A549 (cell line): Measurements from ENCODE around the gene GNAO1. TPM values are rescaled to one million over a fixed set of nuclear protein-coding genes. Genes with fewer than 3 reads are reported as not detected.

Experiments used
- ATAC-seq, 2 experiments: fragments of 200-7000 bp in 1 of 2; fragments of >200 bp in 1 of 2; cut with Nextera tagmentation in 1 of 2; cut with Tn5 transposase in 1 of 2; 3 replicates each; pipeline versions ENCODE4 v1.8.0 to v1.9.1; 2018 to 2020; ENCODE audit warnings: mild to moderate bottlenecking in 1 of 2, moderate library complexity in 1 of 2
- CTCF ChIA-PET: fragments of 300-600 bp; sonication (Branson Sonifier 250); formaldehyde crosslinking; extraction: SDS; loops from one replicate; lab custom pipeline; 2021; ENCODE audit warnings: antibody characterized with exemption, inconsistent platforms; lab: Yijun Ruan, JAX
- POLR2A ChIA-PET: fragments of 350-600 bp; formaldehyde crosslinking; extraction: SDS; loops from one replicate; lab custom pipeline; 2021; ENCODE audit warnings: antibody characterized with exemption, inconsistent platforms; lab: Yijun Ruan, JAX
- DNase-seq, 2 experiments: peaks; one replicate each; pipeline versions ENCODE4 v3.0.0 to v3.0.0-alpha.2; 2011 to 2016; ENCODE audit warnings: low read depth in 1 of 2, low spot score in 1 of 2
- FAIRE-seq: peaks from 2 replicates; lab custom pipeline; 2011; peaks lifted over from hg19 to GRCh38; lab: Jason Lieb, UNC
- H3K27ac ChIP-seq, 2 experiments: fragments of >200 bp; sonication (Bioruptor Twin); formaldehyde crosslinking; 3 replicates each; pipeline ENCODE4 v1.5.1; 2016 to 2017
- H3K4me1 ChIP-seq: fragments of >200 bp; sonication (Bioruptor Twin); formaldehyde crosslinking; 3 replicates; pipeline ENCODE4 v1.6.1; 2016
- H3K4me2 ChIP-seq: fragments of >200 bp; sonication (Bioruptor Twin); formaldehyde crosslinking; 3 replicates; pipeline ENCODE4 v1.6.1; 2016
- H3K4me3 ChIP-seq: fragments of >200 bp; sonication (Bioruptor Twin); formaldehyde crosslinking; 3 replicates; pipeline ENCODE4 v1.5.1; 2016
- H3K9me3 ChIP-seq: fragments of >200 bp; sonication (Bioruptor Twin); formaldehyde crosslinking; 3 replicates; pipeline ENCODE4 v1.6.1; 2016
- CBX2 ChIP-seq: fragments of 200-600 bp; sonication (generic); IDR thresholded peaks from 2 replicates; pipeline ENCODE4 v1.6.1; 2016; ENCODE audit warnings: low read depth, mild to moderate bottlenecking, borderline replicate concordance
- CEBPB ChIP-seq, 2 experiments: fragments of >200 bp in 1 of 2; sonication (Bioruptor Twin) in 1 of 2; formaldehyde crosslinking in 1 of 2; IDR thresholded peaks; 2 replicates each; pipeline ENCODE4 v1.6.1; 2012 to 2016
- CHD4 ChIP-seq: fragments of 200-600 bp; sonication (generic); IDR thresholded peaks from 2 replicates; pipeline ENCODE4 v1.6.1; 2016; ENCODE audit warnings: antibody characterized with exemption, mild to moderate bottlenecking, borderline replicate concordance
- EHMT2 ChIP-seq: fragments of 200-600 bp; sonication (generic); IDR thresholded peaks from 2 replicates; pipeline ENCODE4 v1.6.1; 2016; ENCODE audit warnings: antibody characterized with exemption, low read depth, mild to moderate bottlenecking, moderate library complexity
- EP300 ChIP-seq, 2 experiments: fragments of >200 bp; sonication (Bioruptor Twin); formaldehyde crosslinking; IDR thresholded peaks; 2 replicates in 1 of 2; 3 replicates in 1 of 2; pipeline ENCODE4 v1.6.1; 2016 to 2017
- FOSB ChIP-seq: fragments of 250-450 bp; sonication (Bioruptor Pico); IDR thresholded peaks from 2 replicates; pipeline ENCODE4 v1.5.0; 2020; ENCODE audit warnings: mild to moderate bottlenecking, moderate library complexity
- HDAC2 ChIP-seq: fragments of 200-600 bp; sonication (generic); IDR thresholded peaks from 2 replicates; pipeline ENCODE4 v1.6.1; 2016
- HOXB5 ChIP-seq: fragments of 250-450 bp; sonication (Bioruptor Pico); IDR thresholded peaks from 2 replicates; pipeline ENCODE4 v1.5.0; 2020; ENCODE audit warnings: mild to moderate bottlenecking, moderate library complexity
- JUNB ChIP-seq: fragments of >200 bp; sonication (Bioruptor Twin); formaldehyde crosslinking; IDR thresholded peaks from 2 replicates; pipeline ENCODE4 v1.6.1; 2016
- KDM1A ChIP-seq: fragments of 200-600 bp; sonication (generic); IDR thresholded peaks from 2 replicates; pipeline ENCODE4 v1.6.1; 2016; ENCODE audit warnings: low read depth, mild to moderate bottlenecking
- NFE2L2 ChIP-seq: fragments of 150-350 bp; conservative IDR thresholded peaks from 2 replicates; pipeline ENCODE4 v1.6.1; 2014; ENCODE audit warnings: low read length
- NPAS2 ChIP-seq: fragments of 250-450 bp; sonication (Bioruptor Pico); IDR thresholded peaks from 2 replicates; pipeline ENCODE4 v1.8.0; 2022; ENCODE audit warnings: mild to moderate bottlenecking, moderate library complexity, borderline replicate concordance
- NR3C1 ChIP-seq: fragments of >200 bp; sonication (Bioruptor Twin); formaldehyde crosslinking; IDR thresholded peaks from 3 replicates; pipeline ENCODE4 v1.6.1; 2017
- POLR2AphosphoS2 ChIP-seq: conservative IDR thresholded peaks from 2 replicates; pipeline ENCODE4 v1.6.1; 2012; ENCODE audit warnings: low read length, improper control_type of control experiment, inconsistent platforms
- RAD21 ChIP-seq, 2 experiments: fragments of >200 bp in 1 of 2; sonication (Bioruptor Twin) in 1 of 2; formaldehyde crosslinking in 1 of 2; IDR thresholded peaks in 1 of 2; conservative IDR thresholded peaks in 1 of 2; 2 replicates in 1 of 2; 3 replicates in 1 of 2; pipeline ENCODE4 v1.6.1; 2012 to 2018; ENCODE audit warnings: inconsistent platforms in 1 of 2
- RFX5 ChIP-seq: fragments of 450-650 bp; IDR thresholded peaks from 2 replicates; pipeline ENCODE4 v1.7.1; 2014; ENCODE audit warnings: antibody characterized with exemption, mild to moderate bottlenecking, moderate library complexity
- SMC3 ChIP-seq: fragments of >200 bp; sonication (Bioruptor Twin); formaldehyde crosslinking; IDR thresholded peaks from 3 replicates; pipeline ENCODE4 v1.6.1; 2018; ENCODE audit warnings: inconsistent platforms
- ZC3H11A ChIP-seq: fragments of 450-650 bp; IDR thresholded peaks from 2 replicates; pipeline ENCODE4 v1.6.1; 2014; ENCODE audit warnings: antibody characterized with exemption, mild to moderate bottlenecking
- ZSCAN20 ChIP-seq: fragments of 250-450 bp; sonication (Bioruptor Pico); IDR thresholded peaks from 2 replicates; pipeline ENCODE4 v1.8.0; 2022; ENCODE audit warnings: mild to moderate bottlenecking, moderate library complexity
- WGBS: methylation state at CpG from one replicate; pipeline ENCODE4 v1.1.6; 2017; ENCODE audit errors: missing lambda C conversion rate; 5-methylcytosine and 5-hydroxymethylcytosine counted together
- polyA plus RNA-seq, 4 experiments: library from polyadenylated mRNA; depleted of rRNA in 3 of 4; stranded (reverse); fragments of >200 nt; fragmentation: RNase III in 1 of 4; extraction: RNeasy Plus Mini Kit Qiagen cat#74134 plus additional on column Dnase treatment in 1 of 4; gene quantifications; 2 replicates in 3 of 4; 3 replicates in 1 of 4; pipeline ENCODE4 v1.2.3, GENCODE V29; 2011 to 2017
- TF ChIP-seq, protein P1 (sequence below): fragments of >200 bp; sonication (Bioruptor Twin); formaldehyde crosslinking; IDR thresholded peaks from 3 replicates; pipeline ENCODE4 v1.5.1; 2016
- TF ChIP-seq, protein P2 (sequence below): fragments of 150-350 bp; IDR thresholded peaks from 2 replicates; pipeline ENCODE4 v1.6.1; 2014; ENCODE audit warnings: low read depth, mild to moderate bottlenecking, low read length

The GNAO1 gene
- polyA plus RNA-seq, 2 of the 4 experiments (the other 2 are of a cell fraction): 0.22 to 0.23 TPM

DNA sequence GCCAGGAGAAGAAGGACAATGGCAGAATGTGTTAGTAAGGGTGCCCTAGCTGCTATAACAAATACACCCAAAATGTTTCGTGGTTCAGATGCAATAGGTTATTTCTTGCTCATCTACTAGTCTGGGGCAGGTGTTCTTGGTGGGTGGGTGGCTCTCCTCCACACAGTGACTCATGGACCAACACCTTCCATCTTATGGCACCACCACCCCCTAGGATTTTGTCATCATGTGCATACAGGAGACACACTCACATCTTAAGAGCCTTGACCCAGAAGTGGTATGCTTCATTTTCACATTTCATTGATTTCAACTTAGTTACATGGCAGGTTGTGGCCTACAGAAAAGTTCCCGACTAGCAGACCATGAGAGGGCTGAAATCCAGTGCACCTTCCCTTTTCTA lies 119.4 kb downstream of the GNAO1 start:
- H3K27ac ChIP-seq: no peak overlapping the region
- no peak overlapping the region for H3K4me2 ChIP-seq
- no peak overlapping the region for H3K4me3 ChIP-seq
- no peak for DNase-seq
- no peak for ATAC-seq
- no peaks in the 10 kb centered on the region for H3K9me3 ChIP-seq
- no peak for FAIRE-seq
- H3K4me1 ChIP-seq: no peaks in the 10 kb centered on the region
- CTCF ChIA-PET: interaction anchor here (0.6 to 2.3 kb wide), 7 partner anchors 10 to 1387 kb away, joined by 3 to 7 read pairs (median 3); no protein-coding TSS in a partner anchor
- POLR2A ChIA-PET: no interaction called here
- TF ChIP-seq ZC3H11A: no peak
- no peak for TF ChIP-seq RFX5
- TF ChIP-seq POLR2AphosphoS2: no peak
- no peak for TF ChIP-seq JUNB
- WGBS: 27% methylated on average over 2 of the region's 2 CpGs

DNA sequence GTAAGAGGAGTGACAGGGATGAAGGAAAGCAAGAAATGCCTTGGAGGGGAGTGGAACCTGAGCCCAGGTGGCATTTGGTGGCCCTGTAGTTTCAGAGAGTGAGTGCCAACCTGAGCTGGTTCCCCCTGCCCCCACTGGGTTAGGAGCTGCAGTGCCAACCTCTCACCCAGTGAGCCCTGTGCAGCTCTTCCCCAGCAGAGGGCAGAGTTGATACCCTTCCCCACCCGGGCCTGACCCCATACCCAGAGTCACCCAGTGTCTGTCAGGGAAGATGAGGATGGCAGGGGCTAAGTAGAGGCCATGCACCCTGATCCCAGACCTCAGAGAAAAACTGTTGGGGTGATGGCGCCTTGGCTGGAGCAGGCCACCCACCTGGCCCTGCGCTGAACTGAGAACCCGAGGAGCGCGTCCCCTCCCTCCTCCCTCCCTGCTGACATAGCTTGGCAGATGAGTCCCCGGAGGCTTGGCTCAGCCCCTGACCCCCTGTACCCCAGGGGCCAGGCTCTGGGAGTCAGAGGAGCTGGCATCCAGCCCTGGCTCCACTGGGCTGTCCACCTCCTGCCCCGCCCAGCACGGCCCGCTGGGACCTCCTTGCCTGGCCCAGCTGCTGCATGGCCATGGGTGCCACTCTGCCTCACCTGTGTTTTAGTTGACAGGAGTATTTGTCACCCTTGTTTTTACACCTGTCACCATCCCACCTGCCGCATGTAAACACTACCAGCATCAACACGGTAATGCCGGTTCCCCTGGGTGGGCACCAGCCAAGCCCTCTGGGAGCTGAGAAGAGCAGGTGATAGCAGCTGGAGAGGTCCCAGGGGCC lies 120.1 kb downstream of the GNAO1 start:
- peak in 1 of 2 experiments; percentile 80; a peak in 3 of 6 replicates for ATAC-seq
- no peak for DNase-seq
- ChIA-PET POLR2A (no interaction called here), CTCF (interaction anchor here (0.7 to 4.9 kb wide), 4 partner anchors 11 to 367 kb away, joined by 3 to 27 read pairs (median 6); no protein-coding TSS in a partner anchor)
- no peaks in the 10 kb centered on the region for H3K9me3 ChIP-seq
- no peak overlapping the region for H3K4me2 ChIP-seq
- H3K27ac ChIP-seq: no peak overlapping the region
- TF ChIP-seq, protein P1, sequence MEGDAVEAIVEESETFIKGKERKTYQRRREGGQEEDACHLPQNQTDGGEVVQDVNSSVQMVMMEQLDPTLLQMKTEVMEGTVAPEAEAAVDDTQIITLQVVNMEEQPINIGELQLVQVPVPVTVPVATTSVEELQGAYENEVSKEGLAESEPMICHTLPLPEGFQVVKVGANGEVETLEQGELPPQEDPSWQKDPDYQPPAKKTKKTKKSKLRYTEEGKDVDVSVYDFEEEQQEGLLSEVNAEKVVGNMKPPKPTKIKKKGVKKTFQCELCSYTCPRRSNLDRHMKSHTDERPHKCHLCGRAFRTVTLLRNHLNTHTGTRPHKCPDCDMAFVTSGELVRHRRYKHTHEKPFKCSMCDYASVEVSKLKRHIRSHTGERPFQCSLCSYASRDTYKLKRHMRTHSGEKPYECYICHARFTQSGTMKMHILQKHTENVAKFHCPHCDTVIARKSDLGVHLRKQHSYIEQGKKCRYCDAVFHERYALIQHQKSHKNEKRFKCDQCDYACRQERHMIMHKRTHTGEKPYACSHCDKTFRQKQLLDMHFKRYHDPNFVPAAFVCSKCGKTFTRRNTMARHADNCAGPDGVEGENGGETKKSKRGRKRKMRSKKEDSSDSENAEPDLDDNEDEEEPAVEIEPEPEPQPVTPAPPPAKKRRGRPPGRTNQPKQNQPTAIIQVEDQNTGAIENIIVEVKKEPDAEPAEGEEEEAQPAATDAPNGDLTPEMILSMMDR: 0 out of 3 replicates have a peak, but pooled peaks have one; percentile 11
- TF ChIP-seq POLR2AphosphoS2 (no peak), RAD21 (conservative IDR thresholded peaks at IDR 0.05 in 1 of 2, IDR thresholded peaks at IDR 0.05 in 1 of 2) (0 out of 5 replicates have a peak, but pooled peaks of 1 of the 2 experiments have one; percentile 10)
- FAIRE-seq: no peak
- no peaks in the 10 kb centered on the region for H3K4me1 ChIP-seq
- WGBS: 76% methylated on average over 12 of the region's 13 CpGs
- H3K4me3 ChIP-seq: no peak overlapping the region

DNA sequence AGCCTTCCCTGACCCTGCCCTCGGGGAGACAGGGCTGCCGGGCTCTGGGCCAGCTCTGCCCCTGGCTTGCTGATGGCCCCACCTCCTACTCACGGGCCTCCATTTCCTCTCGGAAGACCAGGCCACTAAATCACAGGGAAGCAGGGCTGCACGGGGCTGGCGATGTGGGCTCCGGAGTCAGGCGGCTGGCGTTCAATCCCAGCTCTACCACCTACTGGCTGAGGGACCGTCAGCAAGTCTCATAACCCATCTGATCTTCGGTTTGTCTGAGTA lies 120.7 kb downstream of the GNAO1 start:
- no peak for DNase-seq
- WGBS: 89% methylated on average over 9 of the region's 11 CpGs
- Histone ChIP-seq H3K4me2 (no peak overlapping the region), H3K4me1 (no peaks in the 10 kb centered on the region), H3K4me3 (no peak overlapping the region), H3K27ac (no peak overlapping the region), H3K9me3 (no peaks in the 10 kb centered on the region)
- ATAC-seq: no peak
- ChIA-PET CTCF (interaction anchor here (0.7 to 4.9 kb wide), 3 partner anchors 16 to 368 kb away, joined by 3 to 27 read pairs (median 5); no protein-coding TSS in a partner anchor), POLR2A (no interaction called here)
- TF ChIP-seq ZSCAN20 (CRISPR knock-in tag) (no peak), POLR2AphosphoS2 (no peak), EP300 (IDR thresholded peaks at IDR 0.05) (no peak), HDAC2 (no peak), CEBPB (IDR thresholded peaks at IDR 0.05) (no peak), NFE2L2 (no peak)
- TF ChIP-seq, protein P1: no peak
- FAIRE-seq: no peak

DNA sequence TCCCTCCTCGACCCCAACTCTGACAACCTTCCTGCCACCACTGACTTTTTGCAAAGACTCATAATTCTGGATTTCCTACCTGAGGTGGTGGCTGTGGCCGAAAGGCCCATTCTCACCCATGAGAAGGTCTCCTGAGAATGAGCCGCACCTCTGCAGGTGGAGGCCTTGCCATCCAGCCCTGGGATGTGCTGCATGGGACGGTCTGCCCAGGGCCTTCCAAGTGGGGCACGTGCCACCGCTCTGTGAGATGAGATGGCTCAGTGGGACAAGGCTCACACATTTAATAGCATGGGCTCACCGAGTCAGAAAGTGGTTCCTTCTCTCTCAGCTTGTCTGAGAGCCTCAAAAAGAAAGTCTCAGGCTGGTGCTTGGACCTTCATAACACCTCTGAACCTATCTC lies 121.3 kb downstream of the GNAO1 start:
- no peaks in the 10 kb centered on the region for H3K4me1 ChIP-seq
- ChIA-PET POLR2A (no interaction called here), CTCF (interaction anchor here (0.6 to 4.9 kb wide), 3 partner anchors 17 to 572 kb away, joined by 3 to 27 read pairs (median 5); no protein-coding TSS in a partner anchor)
- H3K4me3 ChIP-seq: no peak overlapping the region
- 56% methylated on average over 6 of the region's 7 CpGs for WGBS
- no peak for ATAC-seq
- H3K4me2 ChIP-seq: no peak overlapping the region
- TF ChIP-seq KDM1A (no peak), EHMT2 (no peak), NPAS2 (CRISPR knock-in tag) (no peak), NR3C1 (no peak), CHD4 (no peak), NFE2L2 (no peak), FOSB (CRISPR knock-in tag) (no peak), HOXB5 (no peak), EP300 (IDR thresholded peaks at IDR 0.05) (no peak), SMC3 (no peak), CBX2 (no peak), RFX5 (no peak)
- TF ChIP-seq, protein P2, sequence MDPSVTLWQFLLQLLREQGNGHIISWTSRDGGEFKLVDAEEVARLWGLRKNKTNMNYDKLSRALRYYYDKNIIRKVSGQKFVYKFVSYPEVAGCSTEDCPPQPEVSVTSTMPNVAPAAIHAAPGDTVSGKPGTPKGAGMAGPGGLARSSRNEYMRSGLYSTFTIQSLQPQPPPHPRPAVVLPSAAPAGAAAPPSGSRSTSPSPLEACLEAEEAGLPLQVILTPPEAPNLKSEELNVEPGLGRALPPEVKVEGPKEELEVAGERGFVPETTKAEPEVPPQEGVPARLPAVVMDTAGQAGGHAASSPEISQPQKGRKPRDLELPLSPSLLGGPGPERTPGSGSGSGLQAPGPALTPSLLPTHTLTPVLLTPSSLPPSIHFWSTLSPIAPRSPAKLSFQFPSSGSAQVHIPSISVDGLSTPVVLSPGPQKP: no peak
- TF ChIP-seq, all 56 proteins: peak for 0
- Histone ChIP-seq H3K9me3 (no peaks in the 10 kb centered on the region), H3K27ac (no peak overlapping the region)
- DNase-seq: no peak
- FAIRE-seq: no peak
